NCI-H187 (cell line): ENCODE results near the gene ATP5PO.

Experiments used
- DNase-seq, 2 experiments: peaks; one replicate each; lab custom pipeline; 2025; lab: John Stamatoyannopoulos, UW

ATP5PO gene, protein sequence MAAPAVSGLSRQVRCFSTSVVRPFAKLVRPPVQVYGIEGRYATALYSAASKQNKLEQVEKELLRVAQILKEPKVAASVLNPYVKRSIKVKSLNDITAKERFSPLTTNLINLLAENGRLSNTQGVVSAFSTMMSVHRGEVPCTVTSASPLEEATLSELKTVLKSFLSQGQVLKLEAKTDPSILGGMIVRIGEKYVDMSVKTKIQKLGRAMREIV

DNA sequence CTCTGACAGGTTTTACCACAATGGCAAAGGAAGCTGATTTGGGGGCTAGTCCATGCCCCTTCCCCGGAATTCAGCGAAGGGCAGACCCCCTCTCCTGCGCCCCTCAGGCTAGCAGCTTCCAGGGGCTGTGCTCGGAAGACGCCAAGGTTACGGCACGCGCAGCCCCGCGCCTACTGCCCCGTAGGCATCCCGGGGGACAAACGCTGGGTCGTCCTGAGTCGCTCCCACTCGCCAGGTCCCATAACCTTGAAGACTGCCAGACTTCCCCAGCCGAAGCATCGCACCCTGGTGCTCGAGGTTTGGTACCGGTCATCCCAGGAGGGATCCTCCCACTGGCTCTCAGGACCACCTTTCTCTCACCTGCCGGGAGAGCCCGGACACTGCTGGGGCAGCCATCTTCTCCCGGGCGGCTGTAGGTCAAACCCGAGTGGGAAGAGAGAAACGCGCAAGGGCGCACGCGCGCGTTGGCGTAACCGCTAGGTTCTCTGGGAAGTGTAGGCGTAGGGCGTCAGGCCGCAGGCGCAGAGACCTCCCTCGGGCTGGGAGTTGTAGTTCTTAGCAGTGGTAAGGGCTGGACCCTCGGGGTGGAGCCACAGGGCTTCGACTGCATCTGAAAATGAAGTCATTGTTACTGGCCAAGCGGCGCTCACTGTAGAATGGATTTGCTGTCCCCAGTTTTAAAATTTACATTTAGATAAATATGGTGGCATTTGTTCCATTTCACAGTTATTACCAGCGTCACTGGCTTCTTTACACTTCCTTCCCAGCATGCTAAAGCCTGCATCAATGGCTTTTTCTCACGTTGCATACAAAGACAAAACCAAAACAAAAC is at the start of gene ATP5PO:
TSS of gene ATP5PO (minus strand) at position 437 of the 832 bp plus-strand sequence. CDS start at position 396, 41 bp downstream.
- DNase-seq = peak; percentile 97

DNA sequence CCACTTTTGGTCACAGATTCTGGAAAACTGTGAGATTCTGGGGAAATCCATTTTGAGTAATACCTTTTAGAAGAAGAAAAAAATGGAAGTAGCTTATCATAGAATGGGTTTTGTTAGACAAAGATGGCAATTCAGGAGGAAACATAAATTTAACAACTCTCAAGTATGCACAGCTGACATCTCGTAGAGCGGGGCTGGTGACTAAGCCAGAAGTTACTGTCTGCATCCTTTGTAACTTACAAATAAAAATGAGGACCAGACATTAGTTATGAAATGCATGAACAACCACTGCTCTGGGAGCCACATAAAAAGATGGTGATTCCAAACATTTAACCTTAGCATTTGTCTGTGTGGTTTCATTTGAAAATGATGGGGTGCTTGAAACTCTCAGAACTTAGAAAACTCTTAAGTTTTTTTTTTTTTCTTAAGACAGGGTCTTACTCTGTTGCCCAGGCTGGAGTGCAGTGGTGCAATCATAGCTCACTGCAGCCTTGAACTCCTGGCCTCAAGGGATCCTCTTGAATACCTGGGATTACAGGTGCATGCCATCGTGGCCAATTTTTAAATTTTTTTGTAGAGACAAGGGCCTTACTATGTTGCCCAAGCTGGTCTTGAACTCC is 49.2 kb upstream of the ATP5PO start:
- DNase-seq = no peak

DNA sequence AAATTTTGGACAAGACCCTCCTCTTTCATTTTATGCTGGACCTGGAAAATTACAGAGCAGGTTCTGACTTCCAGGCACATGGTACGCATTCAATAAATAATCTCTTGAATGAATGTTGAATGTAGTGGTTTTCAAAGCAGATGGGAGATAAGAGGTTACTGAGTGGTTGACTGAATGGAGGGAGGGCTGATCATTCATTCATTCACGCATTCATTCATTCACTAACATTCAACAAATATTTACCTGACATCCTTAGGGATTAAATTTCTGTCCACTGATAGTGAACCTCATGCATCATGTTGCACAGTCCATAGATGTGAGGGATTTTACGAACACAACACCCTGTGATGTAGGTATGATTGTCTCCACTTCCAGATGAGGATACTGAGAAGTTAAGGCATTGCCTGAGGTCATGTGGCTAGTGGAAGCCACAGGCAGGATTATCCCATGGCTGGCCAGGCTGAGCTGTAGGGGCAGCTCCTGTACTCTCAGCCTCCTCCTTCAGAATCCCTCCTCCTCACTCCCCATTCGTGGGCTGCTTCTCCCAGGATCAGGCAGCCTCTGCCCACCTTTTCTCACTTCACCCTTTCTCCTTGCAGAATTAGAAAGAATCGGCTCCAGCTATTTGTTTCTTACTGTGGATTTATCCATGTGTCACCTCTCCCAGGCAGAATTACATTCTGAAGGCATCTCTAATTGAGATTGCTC is 48.4 kb upstream of the ATP5PO start:
- no peak for DNase-seq

DNA sequence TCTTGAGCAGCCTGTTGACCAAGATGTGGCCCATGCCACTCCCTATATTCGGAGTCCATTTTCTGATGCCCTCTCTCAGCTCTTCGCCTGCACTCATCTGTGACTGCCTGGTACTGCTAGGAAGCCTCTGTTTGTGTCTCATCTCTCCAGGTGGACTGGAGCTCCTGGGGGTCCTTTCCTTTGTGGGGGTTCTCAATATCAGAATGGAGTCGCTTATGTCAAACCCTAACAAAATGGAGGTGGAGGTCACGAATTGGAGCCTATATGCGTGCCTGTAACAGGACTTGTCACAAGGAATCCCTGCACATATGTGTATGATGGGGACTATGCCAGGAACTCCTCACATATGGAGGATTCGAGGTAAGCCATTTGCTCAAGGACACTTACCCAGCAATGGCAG is 46.7 kb upstream of the ATP5PO start:
- no peak for DNase-seq

DNA sequence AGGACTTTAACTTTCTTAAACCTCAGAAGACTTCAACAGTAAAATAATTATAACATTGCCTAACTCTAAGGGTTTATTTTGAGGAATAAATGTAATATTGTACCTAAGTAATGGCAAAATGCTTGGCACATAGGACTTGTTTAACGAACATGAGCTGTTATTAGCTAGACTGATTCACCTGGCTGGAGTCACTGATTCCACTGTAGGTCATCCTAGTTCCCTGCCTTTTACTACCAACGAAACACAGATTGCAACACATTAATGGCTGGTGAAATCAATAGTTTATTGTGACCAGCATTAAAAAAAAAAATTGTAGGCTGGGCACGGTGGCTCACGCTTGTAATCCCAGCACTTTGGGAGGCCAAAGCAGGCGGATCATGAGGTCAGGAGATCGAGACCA is 45.5 kb upstream of the ATP5PO start:
- DNase-seq = no peak

DNA sequence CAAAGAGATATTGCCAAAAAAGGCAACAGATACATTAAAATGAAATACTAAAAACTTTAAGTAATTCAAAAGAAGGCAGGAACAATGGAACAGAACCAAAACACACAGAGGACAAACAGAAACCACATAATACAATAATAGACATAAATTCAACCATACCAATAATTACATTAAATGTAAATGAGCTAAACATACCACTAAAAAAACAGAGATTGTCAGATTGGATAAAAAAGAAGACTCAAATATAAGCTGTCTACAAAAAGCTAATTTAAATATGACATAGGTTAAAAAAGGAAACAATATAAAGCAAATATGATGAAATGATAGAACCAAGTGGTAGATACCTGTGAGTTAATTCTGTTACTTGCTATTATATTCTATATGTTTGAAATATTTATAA is 44.1 kb upstream of the ATP5PO start:
- DNase-seq = no peak

DNA sequence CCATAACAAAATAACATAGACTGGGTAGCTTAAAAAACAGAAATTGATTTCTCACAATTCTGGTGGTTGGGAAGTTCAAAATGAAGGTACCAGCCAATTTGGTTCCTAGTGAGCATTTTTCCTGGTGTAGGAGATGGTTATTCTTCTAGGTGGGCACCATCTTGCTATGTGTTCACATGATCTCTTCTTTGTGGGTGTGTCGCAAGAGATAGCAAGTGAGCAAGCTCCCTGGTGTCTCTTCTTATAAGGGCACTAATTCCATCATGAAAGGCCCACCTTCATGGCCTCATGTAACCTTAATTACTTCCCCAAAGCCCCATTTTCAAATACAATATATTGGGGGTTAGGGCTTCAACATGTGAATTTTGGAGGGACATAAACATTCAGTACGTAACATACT is 38.8 kb upstream of the ATP5PO start:
- no peak for DNase-seq

DNA sequence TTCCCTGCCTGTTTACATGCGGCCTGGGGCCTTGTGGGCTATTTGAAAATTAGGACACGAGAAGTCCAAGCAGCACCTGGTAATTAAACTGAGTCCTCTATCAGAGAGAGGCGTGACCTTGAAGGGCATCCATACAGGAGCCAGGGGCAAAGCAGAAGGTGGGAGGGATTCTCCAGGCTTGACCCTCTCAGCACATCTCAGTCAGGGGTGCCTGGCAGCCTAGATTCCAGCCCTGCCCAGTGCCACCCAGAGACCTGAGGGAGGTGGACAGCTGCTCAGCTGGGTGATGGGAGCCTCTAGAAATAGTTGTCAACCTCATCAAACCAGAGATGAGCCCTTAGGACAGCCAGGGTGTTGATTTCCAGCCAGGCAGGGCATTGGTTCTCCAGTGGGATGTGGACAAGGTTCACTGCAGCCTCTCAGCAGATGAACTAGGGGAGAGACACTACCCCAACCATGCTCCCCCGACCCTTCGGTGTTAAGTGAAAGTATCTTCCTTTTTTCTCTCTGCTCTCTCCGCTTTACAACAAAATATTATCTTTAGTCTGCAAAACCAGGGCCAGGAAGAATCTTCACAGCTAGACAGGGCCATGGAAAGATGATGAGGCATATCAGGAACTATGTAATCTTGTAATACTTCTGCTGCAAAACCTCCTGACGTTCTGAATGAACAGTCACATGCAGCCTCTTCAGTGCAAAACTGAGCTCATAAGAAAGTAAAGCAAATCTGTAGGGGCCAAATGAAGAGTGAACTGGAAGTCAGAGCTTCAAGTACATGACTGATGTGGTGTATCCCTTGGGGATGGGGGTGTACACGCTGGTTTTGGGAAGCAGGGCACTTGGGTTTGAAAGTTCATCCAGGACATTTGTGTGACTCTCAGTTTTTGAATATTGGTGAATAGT is 35.9 kb upstream of the ATP5PO start:
- DNase-seq = no peak

DNA sequence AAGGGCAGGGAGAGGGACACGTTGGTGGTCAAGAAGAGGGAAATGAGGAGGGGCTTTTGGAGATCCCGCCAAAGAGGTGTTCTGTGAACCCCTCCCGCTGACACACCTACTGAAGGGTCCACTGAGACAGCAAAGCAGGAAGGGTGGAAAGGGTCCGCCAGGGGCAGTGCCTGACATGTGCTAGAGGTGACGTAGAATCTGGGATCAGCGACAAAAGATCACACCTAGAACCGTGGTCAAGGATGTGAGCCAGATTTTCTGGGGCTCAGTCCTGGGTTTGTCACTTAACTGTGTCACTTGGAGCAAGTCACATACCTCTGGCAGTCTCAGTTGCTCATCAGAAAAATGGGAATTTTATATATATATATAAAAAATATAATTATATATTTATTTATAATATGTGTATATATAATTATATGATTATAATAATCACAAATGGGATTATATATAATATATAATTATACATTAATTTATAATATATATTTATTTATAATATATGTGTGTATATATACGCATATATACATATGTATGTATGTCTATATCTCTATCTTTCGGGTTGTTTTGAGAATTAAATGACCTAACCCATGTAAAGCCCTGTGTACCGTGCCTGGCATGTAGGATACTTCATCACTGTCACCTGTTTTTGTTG is 35.0 kb upstream of the ATP5PO start:
- no peak for DNase-seq

DNA sequence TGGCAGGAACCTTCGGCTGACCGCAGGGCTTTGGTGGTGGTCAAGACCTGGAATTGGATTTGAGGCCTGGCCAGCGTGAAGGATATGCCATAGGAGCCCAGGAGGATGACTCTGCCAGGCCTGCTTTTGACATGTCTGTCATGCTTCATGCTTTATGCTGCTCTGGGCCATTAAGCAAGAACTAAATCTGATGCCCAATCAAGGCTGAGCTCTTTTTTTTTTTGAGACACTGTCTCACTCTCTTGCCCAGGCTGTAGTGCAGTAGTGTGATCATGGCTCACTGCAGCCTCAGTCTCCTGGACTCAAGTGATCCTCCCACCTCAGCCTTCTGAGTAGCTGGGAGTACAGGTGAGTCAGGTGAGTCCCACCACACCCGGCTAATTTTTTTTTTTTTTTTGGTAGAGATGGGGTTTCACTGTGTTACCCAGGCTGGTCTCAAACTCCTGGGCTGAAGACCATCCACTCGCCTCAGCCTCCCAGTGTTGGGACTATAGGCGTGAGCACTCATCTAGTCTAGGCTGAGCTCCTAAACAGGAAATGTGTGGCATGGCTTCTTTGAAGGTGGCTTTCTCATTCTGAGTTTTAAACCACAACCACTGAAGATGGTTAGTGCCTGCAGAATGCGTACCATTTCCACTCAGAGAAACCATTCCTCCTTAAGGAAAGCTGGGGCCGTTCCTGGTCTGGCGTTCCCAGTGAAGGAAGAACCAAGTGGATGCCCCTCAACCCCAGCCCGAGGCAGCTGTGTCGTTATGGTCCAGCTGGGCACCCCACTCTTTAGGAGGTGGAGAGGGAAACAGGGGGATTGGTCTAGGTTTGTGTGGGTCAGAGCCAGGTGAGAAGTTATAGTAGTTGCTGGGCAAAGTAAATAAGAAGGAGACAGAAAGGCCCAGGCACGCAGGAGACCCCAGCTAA is 34.2 kb upstream of the ATP5PO start:
- DNase-seq = no peak

DNA sequence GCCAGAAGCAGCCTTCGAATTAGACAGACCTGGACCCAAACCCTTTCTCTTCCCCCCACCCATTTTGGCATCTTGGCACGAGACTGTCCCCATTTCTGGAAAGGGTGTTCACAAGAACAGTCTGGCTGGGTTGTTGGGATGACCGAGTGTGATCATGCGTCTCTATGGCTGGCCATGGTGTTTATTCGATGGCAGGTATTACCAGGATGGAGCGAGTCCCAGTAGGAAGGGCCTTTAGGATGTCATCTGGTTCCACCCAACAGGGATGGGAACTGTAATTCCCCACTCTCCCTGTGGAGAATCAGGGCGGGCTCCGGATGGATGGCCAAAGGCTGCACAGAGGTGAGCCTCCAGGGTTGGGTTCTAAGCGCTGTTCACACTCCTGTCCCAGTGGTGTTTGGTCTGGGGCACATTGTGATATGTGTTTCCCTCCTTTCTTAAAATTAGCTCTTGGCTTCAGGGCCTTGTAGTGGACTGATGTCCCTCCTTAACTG is 33.4 kb upstream of the ATP5PO start:
- DNase-seq = no peak

DNA sequence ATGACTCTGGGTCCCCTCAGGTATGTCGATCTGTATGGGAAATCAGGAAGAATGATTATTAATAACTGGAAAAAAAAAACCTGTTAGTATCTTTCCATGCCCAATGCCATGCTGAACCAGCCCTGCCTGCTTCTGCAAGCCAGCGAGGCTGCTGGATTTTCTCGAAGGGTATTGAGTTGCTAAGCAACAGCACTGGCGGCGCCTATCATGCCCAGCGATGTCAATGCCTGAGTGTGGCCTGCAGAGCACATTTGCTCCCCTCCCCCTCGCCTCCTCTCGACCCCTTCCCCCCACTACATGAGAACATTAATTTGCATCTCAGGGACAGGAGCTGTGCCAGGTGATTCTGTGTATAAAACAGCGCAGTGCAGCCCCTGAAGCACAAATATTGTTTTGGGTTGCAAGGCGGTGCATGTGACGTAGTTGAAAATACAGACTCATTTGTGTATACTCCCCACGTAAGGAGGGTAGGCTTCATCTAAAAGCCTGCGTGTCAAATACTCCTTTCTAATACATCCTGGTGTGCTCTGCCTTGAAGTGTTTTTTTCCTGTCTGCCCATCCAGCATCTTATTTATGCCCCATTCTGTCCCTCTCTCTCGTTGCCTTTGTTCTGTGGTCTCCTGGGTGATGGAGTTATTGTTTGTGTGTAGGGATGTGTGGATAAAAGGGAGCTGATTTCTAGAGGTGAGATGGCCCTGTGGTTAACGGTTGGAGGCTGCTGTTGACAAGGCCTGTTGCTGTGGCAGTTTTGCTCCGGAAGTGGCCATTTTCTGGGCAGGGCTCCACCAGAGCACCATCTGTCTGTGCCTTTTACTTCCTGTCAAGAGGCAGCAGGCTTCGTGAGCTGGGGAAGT is 32.7 kb upstream of the ATP5PO start:
- peak; percentile 47 to 74 for DNase-seq

DNA sequence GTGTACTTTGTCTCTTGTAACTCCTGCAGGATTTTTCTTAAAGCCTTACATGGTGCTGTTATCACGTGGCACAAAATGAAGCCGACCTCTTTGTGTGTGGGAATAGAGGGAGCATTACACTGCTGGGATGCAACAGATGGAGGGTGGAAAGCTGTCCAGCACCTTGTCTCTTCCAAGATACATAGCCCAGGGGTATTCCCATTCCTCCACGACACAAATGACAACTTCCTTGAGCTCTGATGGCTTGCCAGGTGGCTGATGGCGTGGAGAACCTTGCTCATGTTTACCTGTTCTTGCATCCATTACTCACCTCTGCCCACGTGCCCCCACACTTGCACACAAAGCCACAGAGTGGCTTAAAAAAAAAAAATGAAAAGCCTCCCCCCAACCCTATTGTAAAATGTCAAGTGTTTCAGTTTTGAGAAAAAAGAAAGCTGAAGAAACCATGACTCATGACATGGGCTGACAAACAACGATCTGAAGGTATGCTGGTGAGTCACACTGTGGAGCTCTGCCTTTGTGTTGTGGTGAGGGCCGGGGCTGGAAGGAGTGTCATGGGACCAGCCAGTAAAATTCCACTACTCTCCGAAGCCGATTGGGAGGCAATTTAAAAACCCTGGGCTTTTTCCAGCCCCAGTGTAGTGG is 32.0 kb upstream of the ATP5PO start:
- DNase-seq = no peak

DNA sequence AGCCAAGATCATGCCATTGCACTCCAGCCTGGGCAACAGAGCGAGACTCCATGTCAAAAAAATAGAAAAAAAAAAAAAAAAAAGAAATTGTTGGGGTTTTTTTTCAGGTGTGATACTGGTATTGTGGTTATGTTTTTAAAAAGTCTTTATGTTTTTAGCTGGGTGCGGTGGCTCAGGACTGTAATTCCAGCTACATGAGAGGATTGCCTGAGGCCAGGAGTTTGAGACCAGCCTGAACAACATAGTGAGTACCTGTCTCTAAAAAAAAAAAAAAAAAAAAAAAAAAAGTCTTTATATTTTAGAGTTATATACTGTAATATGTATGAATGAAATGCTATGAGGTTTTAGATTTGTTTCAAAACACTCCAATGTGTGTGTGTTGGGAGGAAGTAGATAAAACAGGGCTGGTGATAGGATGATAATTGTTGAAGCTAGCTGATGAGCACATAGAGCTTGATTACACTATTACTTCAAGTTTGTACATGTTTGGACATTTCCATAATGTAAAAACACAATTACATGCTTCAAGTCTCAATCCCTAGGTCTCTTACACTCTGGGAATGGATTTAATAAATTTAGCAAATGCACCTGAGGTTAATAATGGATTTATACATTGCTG is 30.2 kb upstream of the ATP5PO start:
- no peak for DNase-seq

DNA sequence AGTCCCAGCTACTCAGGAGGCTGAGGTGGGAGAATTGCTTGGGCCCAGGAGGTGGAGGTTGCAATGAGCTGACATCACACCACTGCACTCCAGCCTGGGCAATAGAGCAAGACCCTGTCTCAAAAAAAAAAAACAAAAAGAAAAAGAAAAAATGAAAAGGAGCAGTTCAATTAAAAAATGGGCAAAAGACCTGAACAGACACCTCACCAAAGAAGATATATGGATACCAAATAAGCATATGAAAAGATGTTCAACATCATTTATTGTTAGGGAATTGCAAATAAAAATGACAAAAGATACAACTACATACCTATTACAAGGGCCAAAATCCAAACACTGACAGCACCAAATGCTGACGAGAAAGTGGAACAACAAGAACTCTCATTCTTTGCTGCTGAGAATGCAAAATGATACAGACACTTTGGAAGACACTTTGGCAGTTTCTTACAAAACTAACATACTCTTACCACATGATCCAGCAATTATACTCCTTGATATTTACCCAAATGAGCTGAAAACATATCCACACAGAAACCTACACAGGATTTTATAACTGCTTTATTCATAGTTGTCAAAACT is 28.7 kb upstream of the ATP5PO start:
- DNase-seq = no peak

DNA sequence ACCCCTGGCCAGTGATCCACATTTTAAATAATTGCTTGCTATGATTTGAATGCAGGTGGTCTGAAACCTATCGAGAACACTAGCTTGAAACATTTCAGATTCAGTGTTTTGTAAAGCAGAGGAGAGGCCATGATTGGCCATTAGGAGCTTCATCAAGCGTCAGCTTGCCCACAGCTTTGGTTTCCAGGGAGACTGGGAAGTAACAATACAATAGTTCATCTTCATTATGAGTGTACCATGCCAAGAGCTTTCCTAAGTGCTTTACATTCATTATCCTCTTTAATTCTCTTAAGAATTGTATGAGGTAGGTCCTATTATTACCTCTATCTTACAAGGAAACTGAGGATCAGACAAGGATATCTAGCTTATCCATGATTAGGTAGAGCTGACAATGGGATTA is 27.7 kb upstream of the ATP5PO start:
- peak in 1 of 2 experiments; percentile 74 for DNase-seq

DNA sequence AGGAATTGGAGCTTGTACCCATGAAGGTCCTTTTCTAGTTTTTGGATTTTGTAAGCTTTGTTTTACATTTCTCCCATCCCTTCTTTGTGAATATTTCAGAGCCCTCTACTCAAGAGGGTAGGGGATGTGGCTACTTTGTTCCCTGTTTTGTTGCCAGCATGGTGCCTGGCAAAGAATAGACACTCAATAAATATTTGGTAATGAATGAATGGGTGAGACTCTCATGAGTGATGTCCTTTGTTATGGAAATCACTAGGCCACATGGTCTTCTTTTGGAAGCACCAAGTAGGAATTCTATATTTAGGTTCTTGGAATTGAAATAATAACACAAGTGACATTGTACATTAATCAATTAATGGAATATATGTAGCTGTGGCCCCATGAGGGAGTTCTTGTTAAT is 26.8 kb upstream of the ATP5PO start:
- DNase-seq = no peak
